Ureter (tissue), 1 donor: Measurements from ENCODE around the gene RASAL2. TPM values are rescaled to one million over a fixed set of nuclear protein-coding genes. Genes with fewer than 3 reads are reported as not detected.
"Not testable (repeated sequence)": the region's sequence is repeated elsewhere in the genome, so short reads cannot be mapped to it uniquely, and the experiment has no call there.

Experiments
- DNase-seq: peaks from one replicate; pipeline ENCODE4 v3.0.0-alpha.2; 2020; ENCODE audit warnings: low spot score
- total RNA-seq: library from RNA; stranded (reverse); gene quantifications from one replicate; pipeline ENCODE4 v1.2.4, GENCODE V29; 2023
- donor health status: DM: yes; HTN: yes; CAD: no.

RASAL2 gene
- total RNA-seq, 1 donor from 2014 or later = 26.0 TPM

GRCh38 chr1:178119628-178120027 is 25.7 kb downstream of the RASAL2 start:
- DNase-seq = no peak

DNA sequence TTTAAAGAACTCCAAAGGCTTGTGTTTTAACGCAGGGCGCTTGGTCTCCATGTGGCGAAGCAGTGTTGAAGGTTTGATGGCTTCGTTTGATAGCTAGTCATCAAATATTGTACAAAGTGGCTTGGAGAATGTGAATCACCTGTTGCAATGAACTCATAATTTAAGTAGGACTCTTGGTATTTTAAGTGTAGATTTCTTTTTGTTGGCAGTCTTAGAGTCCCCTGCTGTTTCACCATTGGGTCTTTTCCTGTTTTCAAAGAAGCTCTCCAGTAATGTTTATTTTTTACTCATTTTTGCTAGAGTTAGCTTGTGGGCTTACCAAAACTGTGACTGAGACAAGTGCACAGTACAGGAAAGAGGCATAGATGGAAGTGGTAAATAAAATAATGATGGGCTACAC is 26.2 kb downstream of the RASAL2 start:
- DNase-seq = no peak

DNA sequence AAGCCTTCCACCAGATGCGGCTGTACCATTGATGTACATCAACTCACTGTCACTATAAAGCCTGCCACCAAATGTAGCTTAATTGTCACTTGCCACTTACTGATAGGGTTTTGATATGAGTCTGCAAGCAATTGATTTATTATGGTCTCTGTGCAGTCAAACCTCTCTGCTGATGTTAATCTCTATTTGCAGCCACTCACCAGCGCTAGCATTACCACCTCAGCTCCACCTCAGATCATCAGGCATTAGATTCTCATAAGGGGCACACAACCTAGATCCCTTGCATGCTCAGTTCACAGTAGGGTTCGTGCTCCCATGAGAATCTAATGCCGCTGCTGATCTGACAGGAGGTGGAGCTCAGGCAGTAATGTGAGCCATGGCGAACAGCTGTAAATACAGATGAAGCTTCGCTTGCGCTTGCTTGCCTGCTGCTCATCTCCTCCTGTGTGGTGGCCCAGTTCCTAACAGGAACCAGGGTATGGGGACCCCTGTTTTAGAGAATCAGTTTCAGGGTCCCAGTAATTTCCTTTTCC is 26.7 kb downstream of the RASAL2 start:
- not testable (repeated sequence) for DNase-seq

DNA sequence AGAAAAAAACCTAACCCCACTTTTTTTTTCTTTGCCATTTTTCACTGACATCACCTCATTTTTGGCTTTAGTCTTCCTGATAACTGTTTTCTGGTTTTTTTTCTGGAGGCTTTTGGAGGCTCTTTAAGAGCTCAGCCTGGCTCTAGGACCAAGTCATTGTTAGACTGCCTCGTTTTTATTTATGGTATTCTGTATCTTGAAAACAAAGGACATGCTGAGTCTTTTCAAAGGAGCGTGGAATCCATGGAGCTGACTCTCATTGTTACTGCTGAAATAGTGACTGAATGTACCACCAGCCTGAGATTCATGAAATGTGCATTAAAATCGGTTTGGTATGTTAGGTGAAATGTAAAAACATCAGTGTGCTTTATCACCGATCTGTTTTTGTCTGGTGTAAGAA is 28.0 kb downstream of the RASAL2 start:
- DNase-seq = no peak

- DNase-seq = no peak
These were observed 28.4 kb downstream of the RASAL2 start for GRCh38 chr1:178122283-178122682.

GRCh38 chr1:178124115-178124514 is 30.2 kb downstream of the RASAL2 start:
- no peak for DNase-seq

DNA sequence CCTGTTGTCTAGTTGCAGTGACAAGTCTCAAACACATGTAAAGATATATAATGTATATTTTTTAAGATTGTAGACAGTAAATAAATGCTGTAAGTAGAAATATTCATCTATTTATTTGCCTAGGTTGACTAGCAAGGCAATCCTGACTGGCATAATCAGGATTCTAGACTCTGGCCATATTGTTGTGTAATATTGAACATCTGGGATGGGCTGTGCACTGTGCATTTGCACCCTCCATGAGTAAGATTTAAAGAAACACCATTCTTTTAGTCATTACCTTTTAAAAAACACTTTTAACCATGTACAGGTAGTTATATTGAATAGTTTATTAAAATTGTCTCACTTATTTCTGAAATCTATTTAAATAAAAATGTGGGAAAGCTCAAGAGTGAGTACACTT is 32.4 kb downstream of the RASAL2 start:
- DNase-seq = no peak

GRCh38 chr1:178126741-178127185 is 32.9 kb downstream of the RASAL2 start:
- DNase-seq = no peak

DNA sequence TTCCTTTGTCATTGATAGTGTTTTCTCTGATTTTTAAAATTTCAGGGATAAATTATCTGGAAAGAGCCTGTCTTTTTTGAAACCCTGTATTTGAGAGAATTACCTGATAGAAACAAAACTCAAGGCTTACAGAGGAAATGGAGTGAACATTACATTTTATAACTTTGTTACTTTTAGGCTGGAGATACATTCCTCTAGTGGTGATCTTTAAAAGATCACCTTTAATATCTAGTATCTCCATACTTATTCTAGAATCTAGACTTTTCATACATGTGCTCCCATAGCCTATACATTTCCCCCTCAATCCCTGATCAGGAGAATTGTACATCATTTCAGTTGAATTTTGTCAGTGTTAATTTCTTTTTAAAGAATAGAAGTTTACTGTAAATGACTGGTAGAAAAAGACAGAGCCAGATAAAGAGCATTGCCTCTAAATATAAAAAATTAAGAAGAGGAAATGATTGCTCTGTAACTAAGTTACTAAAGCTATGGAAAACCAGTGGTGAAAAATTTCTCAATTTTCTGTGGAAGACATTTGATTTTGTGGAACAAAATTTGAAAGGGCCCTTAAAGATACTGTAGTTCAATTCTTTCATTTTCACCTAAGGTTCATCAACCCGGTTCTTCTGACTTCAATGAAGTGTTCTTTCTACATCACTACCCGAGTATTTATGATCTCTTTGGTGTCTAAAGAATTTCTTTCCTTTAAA is 33.7 kb downstream of the RASAL2 start:
- no peak for DNase-seq

DNA sequence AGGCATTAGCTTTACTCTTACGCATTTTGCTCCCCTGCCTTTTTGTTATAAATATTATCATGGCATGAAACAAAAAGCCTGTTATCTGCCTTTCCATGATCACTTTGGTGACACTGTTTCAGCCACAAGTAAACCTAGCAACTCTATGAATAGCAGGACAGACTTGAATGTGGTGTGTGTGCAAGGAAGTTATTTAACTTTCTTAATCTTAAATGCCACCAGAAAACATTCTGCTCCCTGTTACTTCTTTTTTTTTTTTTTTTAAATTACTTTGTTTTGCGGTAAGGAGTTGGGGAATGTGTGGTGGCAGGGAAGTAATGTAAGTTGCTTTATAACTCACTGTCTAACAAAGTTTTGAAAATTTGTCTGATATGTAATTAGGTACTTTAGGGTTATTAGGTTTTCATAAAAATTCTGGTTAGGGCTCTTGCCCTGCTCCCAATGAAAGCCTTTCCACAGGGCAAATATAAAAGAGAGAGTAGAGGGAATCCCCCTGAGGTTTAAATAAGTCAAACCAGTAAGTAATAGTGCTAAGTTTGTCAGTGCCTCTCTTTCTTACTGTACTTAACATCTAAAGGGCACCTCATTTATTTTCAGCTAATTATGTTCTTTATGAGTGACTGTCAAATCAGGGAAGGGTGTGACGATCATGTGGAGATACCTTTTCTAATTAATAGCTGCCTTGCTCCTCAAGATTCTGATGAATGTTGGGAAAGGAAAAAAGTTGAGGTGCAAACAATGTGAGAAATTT is 39.5 kb downstream of the RASAL2 start:
- DNase-seq = no peak

DNA sequence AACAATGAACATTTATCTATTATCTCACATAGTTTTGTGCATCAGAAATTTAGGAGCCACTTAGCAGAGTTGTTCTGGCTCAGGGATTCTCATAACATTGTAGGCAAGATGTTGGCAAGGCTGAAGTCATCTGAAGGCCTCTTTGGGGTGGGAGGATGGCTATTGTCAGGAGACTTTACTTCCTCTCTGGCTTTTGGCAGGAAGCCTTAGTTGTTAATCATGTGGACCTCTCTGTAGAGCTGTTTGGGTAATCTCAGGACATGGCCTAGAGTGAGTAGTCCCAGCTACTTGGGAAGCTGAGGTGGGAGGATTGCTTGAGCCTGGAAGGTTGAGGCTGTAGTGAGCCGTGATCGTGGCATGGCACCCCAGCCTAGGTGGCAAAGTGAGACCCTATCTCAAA is 40.2 kb downstream of the RASAL2 start:
- DNase-seq = no peak

DNA sequence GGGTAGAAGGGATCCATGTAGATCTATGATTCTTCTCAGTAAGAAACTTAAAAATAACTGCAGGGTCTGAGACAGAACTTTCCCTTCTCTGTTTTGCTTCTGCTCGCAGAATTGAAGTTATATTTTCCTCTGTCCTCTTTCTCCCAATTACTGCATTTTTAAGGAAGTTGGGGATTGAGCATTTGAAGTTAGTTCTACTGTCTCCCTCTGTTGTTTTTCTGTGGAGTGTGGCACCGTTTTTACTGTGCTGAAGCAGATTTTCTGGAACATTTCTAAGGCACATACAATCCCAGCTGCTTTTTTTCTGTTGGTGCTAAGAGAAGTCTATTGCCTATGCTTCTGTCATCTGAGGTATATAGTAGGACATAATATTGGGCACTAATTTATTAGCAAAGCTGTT is 43.3 kb downstream of the RASAL2 start:
- no peak for DNase-seq

DNA sequence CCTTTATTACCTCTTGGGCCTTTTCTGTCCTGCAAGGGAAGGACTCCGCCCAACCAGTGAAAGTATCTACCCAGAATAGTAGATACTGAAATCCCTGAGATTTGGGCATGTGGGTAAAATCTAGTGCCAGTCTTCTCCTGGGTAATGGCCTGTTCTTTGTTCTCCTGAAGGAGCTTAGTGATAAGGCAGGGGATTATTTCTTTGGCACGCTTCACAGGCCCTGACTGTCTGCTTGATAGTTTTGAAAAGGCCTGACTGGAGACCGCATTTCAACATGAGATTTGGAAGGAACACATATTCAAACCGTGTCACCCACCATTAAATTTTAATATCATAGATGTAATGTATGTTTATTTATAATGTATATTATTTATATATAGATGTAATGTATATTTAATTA is 48.9 kb downstream of the RASAL2 start:
- DNase-seq = no peak

DNA sequence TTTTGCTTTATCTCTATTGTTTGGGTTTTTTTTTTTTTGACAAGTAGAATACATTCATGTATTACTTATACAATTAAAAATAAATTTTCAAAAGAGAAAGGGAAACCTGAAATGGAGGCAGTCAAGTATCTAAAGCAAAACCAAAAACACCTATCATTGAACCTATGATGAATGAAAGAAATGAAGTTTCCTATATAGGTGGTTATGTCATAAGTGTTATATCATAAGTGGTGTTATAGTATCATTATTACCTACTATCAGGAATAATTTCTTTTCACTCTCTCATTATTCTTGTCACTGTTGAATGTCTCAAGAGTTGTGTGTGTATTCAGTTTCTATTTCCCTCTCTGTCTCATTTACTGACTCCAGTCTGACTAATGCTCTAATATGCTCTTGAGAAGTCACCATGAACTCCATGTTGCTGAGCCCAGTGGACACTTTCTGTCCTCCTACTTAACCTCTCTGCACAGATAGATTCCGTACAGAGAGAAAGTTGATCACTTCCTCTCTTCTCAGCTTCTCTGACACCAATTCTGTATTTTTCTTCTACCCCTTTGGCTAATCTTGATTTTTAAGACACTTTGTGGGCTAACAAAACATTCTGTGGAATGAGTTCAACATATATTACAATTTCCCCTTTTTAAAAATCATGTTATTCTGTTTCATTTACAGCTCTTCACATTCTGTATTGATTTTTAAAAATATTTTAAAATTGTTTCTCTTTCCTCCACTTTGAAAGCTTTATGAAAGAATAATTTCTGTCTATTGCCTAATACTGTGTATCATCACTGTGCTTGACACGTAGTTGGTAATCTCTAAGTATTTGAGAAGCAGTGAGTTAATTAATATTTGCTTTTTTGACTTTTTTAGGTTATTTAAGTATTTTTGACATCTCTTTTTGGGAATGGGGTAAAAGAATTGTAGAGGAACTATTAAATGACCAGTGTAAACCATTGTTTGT is 50.1 kb downstream of the RASAL2 start:
- DNase-seq = no peak

DNA sequence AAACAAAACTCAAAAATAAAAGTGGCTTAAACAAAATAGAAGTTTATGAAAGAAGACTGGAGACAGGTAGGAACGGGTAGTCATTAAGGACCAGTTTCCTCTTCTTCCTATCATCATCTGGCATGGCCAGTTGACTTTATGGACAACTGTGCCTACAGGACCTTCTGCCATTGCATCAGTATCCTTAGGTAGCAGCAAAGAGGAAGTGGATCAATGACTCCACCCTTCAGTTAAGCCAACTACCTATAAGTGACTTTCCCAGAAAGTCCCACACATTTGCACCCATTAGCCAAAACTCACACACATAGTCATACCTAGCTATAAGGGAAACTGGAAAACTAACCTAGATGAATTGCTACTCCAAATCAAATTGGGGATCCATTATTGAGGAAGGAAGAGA is 51.7 kb downstream of the RASAL2 start:
- DNase-seq = no peak

DNA sequence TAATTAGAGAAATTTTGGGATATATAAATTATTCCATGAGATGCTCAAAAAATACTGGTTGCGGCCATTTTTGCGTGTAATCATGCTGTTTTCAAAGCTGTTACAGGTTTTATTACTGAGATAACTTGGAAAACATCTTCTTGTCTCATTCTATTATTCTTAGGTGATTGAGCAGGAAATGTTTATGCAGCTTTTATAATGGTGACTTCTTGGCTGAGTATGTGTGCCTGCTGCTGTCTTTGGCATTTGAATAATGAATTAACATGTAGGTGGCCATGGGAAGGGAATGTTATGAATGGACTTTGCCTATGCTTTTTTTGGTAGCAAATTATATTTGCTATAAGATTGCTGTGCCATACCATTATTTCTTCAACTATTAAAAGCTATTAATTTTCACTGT is 52.5 kb downstream of the RASAL2 start:
- DNase-seq = no peak

DNA sequence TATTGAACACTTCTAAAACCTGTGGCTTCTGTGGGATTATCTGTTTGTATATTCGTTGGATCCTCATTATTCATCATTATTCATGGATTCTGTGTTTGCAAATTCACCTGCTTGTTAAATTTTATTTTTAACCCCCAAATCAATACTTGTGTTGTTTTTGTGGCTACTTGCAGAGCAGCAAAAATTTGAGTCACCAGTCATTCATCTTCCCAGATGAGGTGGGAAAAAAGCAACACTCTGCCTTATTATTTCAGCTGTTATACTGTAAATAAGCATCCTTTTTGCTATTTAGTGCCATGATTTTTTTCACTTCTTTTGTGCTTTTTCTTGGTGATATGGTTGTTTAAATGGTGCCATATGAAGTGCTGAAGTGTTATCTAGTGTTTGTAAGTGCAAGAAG is 56.7 kb downstream of the RASAL2 start:
- DNase-seq = no peak

GRCh38 chr1:178151831-178152230 is 57.9 kb downstream of the RASAL2 start:
- DNase-seq = no peak

GRCh38 chr1:178155481-178156255 is 61.8 kb downstream of the RASAL2 start:
- no peak for DNase-seq

DNA sequence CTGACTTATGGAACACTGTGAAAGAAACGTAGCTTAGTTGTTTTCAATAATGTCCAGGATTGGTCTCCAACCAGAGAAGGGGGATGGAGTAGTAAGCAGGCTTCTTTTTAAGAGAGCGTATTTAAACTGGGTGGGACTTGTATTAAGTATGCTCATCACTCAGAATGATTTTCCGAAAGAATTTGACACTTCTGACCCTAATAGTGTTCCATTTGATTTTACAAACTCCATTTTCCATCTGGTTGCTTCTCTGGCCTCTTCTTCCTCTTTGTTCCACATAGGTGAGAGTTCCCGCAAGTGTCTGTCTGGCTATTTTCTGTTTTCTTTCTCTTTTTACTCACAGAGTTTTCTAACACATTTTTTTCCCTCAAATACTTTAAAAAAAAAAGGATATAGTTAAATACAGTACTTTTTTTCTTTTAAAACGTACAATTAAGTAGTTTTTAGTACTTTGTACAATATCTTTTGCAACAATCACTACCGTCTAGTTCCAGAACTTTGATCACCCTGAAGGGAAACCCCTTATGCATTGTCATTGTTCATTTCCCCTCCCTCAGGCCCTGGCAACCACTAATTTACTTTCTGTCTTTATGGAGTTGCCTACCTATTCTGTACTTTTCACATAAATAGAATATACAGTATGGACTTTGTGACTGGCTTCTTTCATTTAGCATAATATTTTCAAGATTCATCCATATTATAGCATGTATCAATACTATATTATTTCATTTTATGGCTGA is 67.0 kb downstream of the RASAL2 start:
- DNase-seq = no peak
